Stimulated activated CD4-positive, alpha-beta T cell treated with anti-CD3 and anti-CD28 coated beads, Interleukin-2, amount 100 ng/mL, for 48 hours (primary cell): ENCODE results near the gene FCHSD2.
"Not testable (repeated sequence)": the region's sequence is repeated elsewhere in the genome, so short reads cannot be mapped to it uniquely, and the experiment has no call there.

Experiments used
- DNase-seq, 2 donors: peaks; one replicate each; pipeline ENCODE4 v3.0.0-alpha.2; 2020

Gene FCHSD2

DNA sequence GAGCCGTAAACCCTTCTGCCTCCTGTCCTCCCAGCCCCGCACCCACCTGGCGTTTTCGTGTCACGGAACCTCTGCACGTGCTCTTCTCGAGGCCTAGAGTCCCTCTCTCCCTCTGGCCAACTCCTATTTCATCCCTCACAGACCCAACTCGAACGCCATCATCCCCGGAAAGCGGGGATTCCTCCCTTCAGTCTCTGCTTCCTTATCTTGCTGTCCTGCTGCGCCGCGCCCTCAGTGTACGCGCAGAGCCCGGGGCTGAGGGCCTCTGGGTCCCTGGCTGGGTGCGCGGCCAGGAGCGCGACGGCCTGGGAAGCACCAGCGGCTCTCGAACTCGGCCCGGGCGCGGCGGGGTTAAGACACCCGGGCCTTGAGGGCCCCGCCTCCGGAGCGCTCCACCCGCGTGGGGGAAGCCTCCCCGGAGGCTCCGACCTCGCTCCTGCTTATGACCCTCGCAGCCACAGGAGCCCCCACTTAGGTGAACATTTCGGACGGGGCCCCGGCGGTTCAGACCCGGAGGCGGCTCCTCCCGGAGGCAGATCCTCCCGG, 328.3 kb downstream of the FCHSD2 start:
- DNase-seq = peak in 1 of 2 donors; percentile 75

DNA sequence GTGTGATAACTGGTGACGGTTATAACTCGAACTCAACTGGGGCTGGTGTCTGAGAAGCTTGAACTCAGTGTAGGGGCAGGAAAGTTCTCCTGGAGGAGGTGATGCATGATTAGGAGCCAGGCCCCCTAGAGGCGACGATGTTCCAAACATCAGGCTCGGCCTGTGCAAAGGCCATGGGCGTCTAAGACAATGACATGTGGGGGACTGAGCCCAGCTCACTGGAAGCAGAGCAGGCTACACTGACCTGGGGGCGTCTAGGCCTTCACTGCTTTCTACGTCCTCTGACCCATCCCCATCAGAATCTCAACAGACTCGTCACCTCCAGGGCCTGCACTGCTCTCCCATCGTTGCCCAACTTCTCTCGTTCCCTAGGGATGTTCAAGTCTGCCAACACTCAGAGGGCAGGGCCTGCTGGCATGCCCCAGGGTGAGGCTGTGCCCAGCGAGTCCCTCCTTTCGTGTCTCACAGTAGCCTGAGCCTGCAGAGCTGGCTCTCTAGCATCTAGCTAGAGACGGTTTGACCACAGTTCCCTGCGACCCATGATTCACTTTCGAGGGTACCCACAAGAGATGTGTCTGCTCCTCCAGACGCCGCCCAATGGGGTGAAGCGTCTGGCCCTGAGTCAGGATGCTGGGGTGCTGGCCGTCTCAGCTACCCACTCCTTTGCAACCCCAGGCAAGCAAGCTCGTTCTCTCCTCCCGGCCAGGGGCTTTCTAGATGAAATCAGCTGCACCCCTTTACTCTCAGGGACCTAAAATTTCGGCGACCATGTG, 329.0 kb downstream of the FCHSD2 start:
- DNase-seq = peak; percentile 65 to 67

DNA sequence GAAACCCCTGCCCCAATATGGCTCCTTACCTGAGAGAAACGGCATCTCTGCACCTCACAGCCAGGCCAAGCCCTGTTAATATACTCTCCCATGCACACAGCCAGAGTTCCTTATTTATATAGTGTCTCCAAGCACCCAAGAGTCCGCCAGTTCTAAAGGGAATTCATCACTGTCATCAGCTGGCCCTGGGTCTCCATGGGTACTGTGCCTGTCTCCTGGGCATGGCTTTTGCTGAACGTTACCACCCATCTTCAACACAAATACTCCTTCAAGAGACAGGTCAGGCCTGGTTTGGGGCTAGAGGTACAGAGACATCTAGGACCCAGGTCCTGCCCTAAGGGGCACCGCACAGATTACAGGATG, 329.5 kb downstream of the FCHSD2 start:
- no peak for DNase-seq

DNA sequence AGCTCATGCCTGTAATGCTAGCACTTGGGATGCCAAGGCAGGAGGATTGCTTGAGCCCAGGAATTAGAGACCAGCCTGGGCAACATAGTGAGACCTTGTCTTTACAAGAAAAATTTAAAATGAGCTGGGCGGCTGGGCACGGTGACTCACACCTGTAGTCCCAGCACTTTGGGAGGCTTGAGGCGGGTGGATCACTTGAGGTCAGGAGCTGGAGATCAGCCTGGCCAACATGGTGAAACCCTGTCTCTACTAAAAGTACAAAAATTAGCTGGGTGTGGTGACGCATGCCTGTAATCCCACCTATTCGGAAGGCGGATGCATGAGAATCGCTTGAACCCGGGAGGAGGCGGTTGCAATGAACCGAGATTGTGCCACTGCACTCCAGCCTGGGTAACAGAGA, 330.4 kb downstream of the FCHSD2 start:
- DNase-seq = not testable (repeated sequence)

DNA sequence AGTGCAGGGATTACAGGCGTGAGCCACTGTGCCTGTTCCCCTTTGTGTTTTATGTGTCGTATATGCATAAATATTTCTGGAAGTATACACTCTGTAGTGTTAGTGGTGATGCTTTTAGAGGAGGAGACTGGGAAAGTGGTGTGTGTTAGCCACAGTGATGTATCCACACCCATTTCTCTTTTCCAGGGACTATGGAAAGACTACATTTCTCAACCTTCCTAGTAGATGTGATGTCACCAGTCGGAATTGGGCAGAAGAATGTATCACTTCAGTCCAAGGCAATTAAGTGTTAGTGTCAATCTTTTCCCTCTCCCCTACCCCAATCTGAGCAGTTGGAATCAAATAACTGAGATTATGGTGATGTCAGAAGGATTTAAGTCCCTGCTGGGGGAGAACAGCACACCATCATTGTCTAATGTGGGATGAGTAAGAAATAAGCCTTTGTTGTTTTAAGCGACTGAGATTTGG, 333.8 kb downstream of the FCHSD2 start:
- DNase-seq = no peak

DNA sequence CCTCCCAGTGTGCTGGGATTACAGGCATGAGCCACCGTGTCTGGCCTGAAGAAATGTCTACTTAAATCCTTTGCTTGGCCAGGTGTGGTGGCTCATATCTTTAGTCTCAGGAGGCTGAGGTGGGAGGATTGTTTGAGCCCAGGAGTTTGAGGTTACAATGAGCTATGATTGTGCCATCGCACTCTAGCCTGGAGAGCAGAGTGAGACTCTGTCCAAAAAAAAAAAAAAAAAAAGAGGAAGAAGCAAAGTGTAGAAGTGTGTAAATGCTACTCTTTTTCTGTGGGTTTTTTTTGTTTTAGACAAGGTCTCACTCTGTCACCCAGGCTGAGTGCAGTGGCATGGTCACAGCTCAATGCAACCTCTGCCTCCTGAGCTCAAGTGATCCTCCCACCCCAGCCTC, 334.3 kb downstream of the FCHSD2 start:
- DNase-seq = no peak

DNA sequence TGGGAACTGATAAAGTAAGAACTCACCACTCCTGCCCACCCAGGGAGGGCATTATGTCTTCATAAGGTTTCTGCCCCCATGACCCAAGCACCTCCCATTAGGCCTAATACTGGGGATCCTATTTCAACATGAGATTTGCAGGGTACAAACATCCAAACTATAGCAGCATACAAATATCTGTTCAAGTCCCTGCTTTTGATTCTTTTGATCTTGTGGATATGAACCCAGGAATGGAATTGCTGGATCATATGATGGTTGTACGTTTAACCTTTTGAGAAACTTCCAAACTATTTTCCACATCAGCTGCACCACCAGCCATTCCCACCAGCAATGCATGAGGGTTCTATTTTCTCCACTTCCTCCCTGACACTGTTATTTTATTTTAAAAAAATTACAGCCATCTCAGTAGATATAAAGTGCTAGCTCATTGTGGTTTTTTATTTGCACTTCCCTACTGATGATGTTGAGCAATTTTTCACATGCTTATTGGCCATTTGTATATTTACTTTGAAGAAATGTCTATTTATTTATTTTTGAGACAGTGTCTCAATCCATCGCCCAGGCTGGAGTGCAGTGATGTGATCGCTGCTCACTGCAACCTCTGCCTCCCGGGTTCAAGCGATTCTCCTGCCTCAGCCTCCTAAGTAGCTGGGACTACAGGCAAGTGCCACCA, 335.0 kb downstream of the FCHSD2 start:
- DNase-seq = no peak

DNA sequence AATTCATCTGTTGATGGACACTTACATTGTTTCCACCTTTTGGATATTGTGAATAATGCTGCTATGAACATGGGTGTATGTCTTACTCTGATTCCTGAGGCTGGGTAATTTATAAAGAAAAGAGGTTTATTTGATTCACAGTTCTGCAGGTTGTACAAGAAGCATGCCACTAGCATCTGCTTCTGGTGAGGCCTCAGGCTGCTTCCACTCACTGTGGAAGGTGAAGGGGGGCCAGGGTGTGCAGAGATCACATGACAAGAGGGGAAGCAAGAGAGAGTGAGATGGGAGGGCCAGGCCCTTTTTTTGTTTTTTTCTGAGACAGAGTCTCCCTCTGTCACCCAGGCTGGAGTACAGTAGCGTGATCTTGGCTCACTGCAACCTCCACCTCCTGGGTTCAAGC, 335.7 kb downstream of the FCHSD2 start:
- not testable (repeated sequence) for DNase-seq

DNA sequence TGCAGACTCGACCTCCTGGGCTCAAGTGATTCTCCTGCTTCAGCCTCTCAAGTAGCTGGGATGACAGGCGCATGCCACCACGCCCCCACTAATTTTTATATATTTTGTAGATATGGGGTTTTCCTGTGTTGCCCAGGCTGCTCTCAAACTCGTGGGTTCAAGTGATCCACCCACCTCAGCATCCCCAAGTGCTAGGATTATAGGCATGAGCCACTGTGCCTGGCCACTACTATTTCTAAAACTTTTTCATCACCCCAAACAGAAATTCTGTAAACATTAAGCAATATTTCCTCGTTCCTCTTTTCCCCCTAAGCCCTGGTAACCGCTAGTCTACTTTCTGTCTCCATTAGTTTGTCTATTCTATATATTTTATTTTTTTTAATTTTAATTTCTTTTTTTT, 336.9 kb downstream of the FCHSD2 start:
- no peak for DNase-seq

DNA sequence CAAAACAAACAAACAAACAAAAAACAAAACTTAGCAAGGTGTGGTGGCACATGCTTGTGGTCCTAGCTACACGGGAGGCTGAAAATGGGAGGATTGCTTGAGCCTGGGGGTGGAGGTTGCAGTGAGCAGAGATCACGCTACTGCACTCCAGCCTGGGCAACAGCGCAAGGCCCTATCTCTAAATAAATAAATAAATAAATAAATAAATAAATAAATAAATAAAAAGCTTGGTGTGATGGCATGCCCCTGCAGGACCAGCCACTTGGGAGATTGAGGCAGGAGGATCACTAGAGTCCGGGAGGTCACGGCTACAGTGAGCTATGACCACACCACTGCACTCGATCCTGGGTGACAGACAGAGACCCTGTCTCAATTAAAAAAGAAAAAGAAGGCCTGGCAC, 339.3 kb downstream of the FCHSD2 start:
- DNase-seq = no peak

DNA sequence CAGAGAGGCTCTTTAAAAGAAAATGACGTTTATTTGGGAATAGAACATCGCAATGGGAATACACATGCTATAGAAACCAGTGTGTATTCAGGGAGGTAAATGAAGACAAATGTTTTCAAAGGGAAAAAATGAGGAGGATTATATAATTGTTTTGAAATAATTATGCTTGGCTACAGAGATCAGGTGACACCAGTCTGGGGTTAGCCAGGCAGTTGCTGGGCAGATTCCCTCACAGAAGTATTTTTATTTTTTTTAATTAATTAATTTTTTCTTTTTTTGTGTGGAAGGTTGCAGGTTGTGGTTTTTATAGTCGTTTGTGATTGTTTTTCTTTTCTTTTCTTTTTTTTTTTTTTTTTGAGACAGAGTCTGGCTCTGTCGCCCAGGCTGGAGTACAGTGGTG, 342.7 kb downstream of the FCHSD2 start:
- no peak for DNase-seq

DNA sequence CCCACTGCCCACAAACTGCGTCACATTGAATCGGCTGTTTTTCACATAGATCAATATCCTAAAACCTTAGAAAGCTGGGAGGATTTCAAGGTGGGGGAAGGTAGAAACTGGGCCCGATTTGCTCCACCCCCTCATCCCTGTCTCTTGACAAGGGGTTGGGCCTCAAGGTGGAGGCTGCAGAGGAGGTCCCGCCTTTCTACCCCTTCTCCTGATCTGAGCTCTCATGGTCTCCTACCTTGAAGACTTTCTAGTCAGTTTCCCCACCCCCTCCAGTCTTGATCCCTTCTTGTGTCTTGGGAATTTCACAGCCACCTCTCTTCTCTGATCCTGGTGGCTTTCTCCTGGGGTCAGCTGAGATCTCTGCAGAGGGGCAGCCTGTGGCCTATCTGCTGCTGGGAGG, 343.8 kb downstream of the FCHSD2 start:
- DNase-seq = no peak

DNA sequence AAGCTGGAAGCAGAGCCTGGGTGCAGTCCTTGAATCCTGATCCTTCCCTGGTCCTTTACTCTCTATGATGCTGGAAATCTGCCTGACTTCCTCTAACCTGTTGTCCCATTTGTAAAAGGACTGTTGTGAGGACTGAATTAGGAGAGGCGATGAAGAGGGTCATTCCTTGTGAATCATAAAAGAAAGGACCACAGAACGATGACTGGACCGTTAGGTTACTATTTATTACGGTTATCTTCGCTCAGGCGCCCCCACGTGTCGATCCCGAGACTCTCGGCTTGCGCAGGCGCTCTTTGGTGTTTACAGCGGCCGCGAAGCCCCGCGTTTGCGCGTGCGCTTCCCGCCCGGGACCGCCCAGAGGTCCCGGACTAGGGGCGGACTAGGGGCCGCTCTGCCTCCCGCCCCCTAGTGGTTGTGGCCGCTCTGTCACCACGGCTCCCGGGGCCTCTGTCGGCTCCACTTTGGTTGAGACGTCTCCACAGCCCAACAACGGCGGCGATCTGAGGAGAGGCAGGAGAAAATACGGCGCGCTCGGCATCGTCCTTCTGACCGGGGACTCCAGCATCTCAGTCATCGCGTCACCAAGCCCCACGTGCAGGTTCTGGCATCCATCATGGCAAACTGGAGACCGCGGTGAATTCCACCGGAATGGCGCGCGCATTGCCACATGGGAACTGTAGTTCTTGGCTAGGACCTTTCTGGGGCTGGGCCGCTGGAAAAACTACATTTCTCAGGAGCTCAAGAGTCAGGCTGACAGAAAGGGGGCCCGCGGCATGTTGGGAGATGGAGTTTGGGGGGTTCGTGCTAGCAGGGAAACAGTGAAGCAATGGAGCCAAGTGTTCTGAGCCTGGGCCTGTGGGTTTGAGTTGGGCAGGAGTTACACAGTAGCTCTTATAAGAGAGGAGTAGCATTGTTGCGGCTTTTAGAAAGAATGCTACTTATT, 348.4 kb downstream of the FCHSD2 start, which contains the start of gene STARD10:
TSS of gene STARD10 (minus strand) at position 623 of the 943 bp plus-strand sequence. CDS start 12,866 bp downstream, outside the sequence.
- peak; percentile 88 to 93 for DNase-seq

DNA sequence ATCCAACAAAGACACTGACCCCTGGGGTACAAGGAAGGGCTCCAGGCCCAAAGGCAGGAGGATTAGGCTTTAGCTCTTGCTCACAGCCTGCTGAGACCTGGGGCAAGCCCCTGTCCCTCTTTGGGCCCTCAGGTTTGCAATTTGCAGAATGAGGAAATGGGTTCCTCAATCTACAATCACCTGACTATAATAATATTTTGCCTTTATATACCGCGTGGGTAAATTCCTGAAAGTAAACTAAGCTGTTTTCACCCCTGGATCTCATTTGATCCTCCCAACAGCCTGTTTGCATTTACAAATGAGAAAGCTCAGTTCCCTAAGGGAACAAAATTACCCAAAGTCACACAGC, 349.1 kb downstream of the FCHSD2 start:
- no peak for DNase-seq

DNA sequence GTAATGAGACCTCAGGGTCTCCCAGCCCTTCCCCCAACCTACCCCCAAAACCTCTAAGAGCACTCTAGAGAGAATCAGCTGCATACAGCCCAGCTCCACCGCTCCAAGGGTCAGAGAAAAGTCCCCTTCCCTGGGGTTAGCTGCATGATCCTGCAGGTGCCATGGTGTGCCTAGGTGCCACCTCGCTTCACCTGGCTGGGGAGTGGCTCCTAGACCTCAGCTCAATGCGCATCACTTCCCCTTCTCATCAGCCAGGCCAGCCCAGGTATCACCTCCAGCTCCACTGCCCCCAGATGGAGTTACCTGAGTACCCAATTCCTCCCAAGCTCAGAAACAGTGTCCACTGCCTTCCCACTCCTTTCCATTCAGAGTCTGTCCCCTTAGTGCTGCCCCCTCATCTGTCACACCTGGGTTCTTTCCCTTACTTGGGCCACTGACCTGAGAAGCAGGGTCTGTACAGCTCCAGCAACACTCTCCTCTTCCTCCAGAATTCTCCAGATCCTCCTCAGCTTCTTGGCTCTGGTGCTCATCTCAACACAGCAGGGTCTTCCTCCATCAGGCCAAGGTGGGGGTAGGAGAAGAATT, 349.6 kb downstream of the FCHSD2 start:
- DNase-seq = no peak

DNA sequence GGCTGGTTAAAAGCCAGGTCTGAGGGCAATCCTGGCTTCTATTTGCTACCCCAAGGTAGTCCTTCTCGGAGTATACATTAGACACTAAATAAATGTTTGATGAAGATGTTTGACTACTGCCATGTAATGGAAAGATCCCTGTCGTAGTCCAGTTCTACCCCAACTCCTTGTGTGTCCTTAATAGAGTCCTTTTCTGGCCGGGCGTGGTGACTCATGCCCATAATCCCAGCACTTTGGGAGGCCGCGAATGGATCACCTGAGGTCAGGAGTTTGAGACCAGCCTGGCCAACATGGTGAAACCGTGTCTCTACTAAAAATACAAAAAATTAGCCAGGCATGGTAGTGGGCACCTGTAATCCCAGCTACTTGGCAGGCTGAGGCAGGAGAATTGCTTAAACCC, 350.9 kb downstream of the FCHSD2 start:
- DNase-seq = not testable (repeated sequence)

DNA sequence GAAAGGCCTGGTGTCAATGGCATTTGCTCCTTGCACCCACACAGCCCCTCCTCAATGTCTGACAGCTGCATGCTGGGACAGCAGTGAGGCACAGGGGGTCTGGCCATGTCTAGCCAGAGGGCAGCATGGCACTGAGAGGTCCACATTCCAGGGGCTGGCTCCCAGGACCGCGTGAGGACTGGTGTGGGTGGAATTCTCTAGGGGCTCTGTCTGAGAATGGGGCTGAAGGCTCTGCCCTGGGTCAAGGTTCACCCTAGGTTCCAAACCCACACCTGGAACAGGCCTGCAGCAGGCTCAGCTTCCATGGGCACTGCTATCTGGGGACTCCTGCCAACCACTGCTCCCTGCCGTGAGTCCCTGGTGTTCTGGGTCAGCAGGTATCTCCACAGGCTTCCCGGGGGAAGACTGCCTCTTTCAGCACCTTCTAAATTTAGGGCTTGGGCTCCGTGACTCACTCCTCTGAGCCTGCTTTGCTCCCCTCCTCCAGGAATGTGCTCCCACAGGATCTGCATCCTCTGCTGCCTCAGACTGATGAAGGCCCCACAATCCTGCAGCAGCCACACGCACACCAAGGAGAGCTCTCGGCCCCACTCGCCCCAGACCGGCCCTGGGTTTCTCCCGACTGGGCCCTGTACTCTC, 352.5 kb downstream of the FCHSD2 start:
- DNase-seq = no peak

DNA sequence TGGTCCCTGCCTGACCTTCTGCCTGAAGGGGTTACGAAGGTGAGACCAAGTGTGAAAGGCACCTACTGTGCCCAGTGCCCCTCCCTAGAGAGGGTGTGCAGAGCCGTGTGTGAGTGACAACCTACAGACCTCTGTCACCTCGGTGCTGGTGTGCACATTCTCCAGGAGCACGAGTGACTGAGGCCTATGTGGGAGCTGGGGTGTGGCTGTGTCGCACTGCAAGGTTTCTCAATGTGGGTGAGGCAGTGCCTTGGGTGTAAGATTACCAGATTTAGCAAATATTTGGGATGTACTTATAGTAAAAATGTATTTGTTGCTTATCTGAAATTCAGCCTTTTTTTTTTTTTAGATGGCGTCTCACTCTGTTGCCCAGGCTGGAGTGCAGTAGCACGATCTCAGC, 353.9 kb downstream of the FCHSD2 start:
- no peak for DNase-seq

DNA sequence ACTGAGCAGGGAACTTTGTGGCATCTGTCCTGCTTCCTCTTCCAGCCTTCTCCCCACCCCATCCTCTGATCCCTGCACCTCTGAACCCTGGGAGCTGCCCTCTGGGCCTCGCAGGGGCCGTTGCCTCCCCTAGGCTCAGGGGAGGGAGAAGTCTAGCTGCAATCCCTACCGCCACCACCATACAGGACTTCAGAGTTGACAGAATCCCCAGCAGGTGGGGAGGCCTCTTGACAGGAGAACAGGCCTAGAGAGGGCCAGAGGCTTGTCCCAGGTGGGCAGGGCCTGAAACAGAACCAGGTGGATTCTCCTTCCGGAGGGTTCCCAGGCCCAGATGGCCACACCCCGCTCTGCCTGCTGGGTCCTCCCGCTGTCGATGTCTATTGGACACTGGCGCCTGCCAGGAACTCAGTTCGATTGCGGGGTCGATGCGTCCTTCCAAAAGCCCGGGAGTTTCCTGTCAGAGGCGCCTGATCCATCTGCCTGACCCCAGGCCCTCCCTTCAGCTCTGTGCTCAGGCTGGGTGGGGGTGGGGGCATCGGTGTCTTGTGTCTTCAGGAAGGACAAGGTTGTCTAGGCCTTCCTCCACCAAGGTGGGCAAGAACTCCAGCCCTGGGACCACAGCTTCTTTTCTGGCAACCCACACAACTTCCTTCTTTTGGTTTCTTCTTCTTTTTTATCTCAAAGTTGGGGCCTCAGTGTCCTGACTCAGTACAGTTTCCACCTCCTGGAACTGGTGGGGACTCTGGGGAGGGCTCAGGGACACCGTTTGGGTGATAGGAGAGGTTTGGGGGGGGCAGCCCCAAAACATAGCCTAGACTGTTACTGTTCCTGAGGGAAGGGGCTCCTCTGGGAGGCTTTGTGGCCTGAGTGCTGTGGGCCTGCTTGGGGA, 354.7 kb downstream of the FCHSD2 start:
- no peak for DNase-seq
